Endothelial cell of umbilical vein (primary cell): ENCODE results near the gene GULP1.

ENCODE experiments used
- CTCF ChIP-seq, 2 donors: IDR thresholded peaks; 1 replicate in 1 of 2; 2 replicates in 1 of 2; pipeline ENCODE4 v1.5.1; 2011; ENCODE audit warnings: low read length in 2 of 2, mild to moderate bottlenecking in 2 of 2, moderate library complexity in 2 of 2, control low read depth in 1 of 2, inconsistent platforms in 1 of 2, low read depth in 1 of 2; ENCODE audit not compliant: insufficient read depth in 1 of 2; ENCODE audit errors: extremely low read depth in 1 of 2
- MYC ChIP-seq: IDR thresholded peaks from one replicate; pipeline ENCODE4 v1.6.1; 2011; ENCODE audit warnings: mild to moderate bottlenecking, low read depth, low read length
- POLR2A ChIP-seq: IDR thresholded peaks from 2 replicates; pipeline ENCODE4 v1.6.1; 2012; ENCODE audit warnings: low read depth, mild to moderate bottlenecking, control low read depth, low read length
- TF ChIP-seq, protein P1 (sequence below): IDR thresholded peaks from 2 replicates; pipeline ENCODE4 v1.6.1; 2011; ENCODE audit not compliant: insufficient read depth, insufficient read length

DNA sequence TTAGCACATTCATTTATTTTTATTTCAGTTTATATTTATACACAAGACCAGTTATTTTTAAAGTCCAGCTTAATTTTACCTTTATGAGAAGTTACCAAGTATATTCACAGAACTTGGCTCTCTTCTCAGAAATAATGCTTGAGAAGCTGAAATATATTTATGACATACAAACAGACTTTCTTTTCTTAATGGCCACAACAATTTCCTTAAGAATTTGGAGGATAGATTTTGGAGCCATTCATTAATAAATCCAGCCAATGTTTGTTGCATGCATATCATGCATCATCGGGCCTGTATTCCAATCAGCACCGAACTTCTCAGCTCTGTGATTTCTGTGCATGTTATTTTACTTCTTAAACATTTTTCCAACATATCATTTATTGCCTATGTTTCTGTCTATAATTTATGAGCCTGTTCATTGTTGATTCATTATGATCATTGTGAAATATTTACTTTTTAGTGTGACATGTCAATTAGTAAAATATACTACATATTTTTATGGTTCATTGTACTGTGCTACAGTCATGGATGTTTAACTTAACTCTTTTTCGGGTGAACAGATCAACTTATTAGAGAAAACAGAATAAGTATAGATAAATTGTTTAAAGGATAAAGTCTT, 3.5 kb downstream of the GULP1 start:
- no peak for TF ChIP-seq CTCF (IDR thresholded peaks at IDR 0.05; ENCODE audit: extremely low read depth in 1 of 2, insufficient read depth in 1 of 2, low read depth in 1 of 2, low read length in 2 of 2)
- no peak for TF ChIP-seq POLR2A
- TF ChIP-seq, protein P1, sequence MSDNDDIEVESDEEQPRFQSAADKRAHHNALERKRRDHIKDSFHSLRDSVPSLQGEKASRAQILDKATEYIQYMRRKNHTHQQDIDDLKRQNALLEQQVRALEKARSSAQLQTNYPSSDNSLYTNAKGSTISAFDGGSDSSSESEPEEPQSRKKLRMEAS: no peak
- TF ChIP-seq MYC: no peak
